Panc1 (cell line): ENCODE results near the gene OAS2. TPM values are rescaled to one million over a fixed set of nuclear protein-coding genes. Genes with fewer than 3 reads are reported as not detected.

Experiments used
- ATAC-seq: fragments of 200-7000 bp; cut with Tn5 transposase; 2 replicates; pipeline ENCODE4 v1.9.1; 2020; ENCODE audit warnings: mild to moderate bottlenecking, moderate library complexity
- BruUV-seq: library from RNA; stranded (reverse); fragments of 400-500 nt; replicated peaks from 2 replicates; lab custom pipeline; 2021; lab: Mats Ljungman, UMichigan
- CTCF ChIA-PET: fragments of 300-600 bp; sonication (Branson Sonifier 250); formaldehyde crosslinking; loops from one replicate; lab custom pipeline; 2022; ENCODE audit warnings: antibody characterized with exemption; lab: Charles Lee
- POLR2A ChIA-PET: fragments of 300-600 bp; sonication (Branson Sonifier 250); formaldehyde crosslinking; loops from one replicate; lab custom pipeline; 2022; ENCODE audit warnings: antibody characterized with exemption; lab: Charles Lee
- DNase-seq: peaks from one replicate; pipeline ENCODE4 v3.0.0-alpha.2; 2010; ENCODE audit warnings: low read depth, low spot score
- H3K27ac ChIP-seq: 2 replicates; pipeline ENCODE4 v1.5.1; 2011; ENCODE audit warnings: mild to moderate bottlenecking, low read length, inconsistent platforms
- H3K27me3 ChIP-seq: fragments of 200-500 bp; sonication (Bioruptor generic); 2 replicates; pipeline ENCODE4 v1.6.0; 2014; ENCODE audit warnings: low read length, inconsistent platforms; ENCODE audit not compliant: control insufficient read depth, insufficient read depth
- H3K36me3 ChIP-seq: fragments of 200-500 bp; sonication (Bioruptor generic); 2 replicates; pipeline ENCODE4 v1.5.1; 2014; ENCODE audit warnings: inconsistent platforms, mild to moderate bottlenecking, low read length, moderate library complexity; ENCODE audit not compliant: control insufficient read depth, insufficient read depth
- H3K4me1 ChIP-seq: 2 replicates; pipeline ENCODE4 v1.5.1; 2011; ENCODE audit warnings: inconsistent platforms, mild to moderate bottlenecking, low read length, moderate library complexity; ENCODE audit not compliant: control insufficient read depth, insufficient read depth
- H3K4me3 ChIP-seq, 2 experiments: 2 replicates each; pipeline ENCODE4 v1.5.1; 2011 to 2012; ENCODE audit warnings: low read depth in 2 of 2, low read length in 2 of 2, mild to moderate bottlenecking in 2 of 2, inconsistent platforms in 1 of 2, moderate library complexity in 1 of 2
- H3K9me3 ChIP-seq: fragments of 200-500 bp; sonication (Bioruptor generic); 2 replicates; pipeline ENCODE4 v1.5.1; 2014; ENCODE audit warnings: low read depth, mild to moderate bottlenecking, inconsistent platforms, low read length, moderate library complexity; ENCODE audit not compliant: control insufficient read depth, insufficient read depth
- CTCF ChIP-seq: fragments of 450-650 bp; IDR thresholded peaks from 2 replicates; pipeline ENCODE4 v1.5.1; 2017; ENCODE audit warnings: mild to moderate bottlenecking
- POLR2AphosphoS5 ChIP-seq: IDR thresholded peaks from 2 replicates; pipeline ENCODE4 v1.6.1; 2012; ENCODE audit warnings: mild to moderate bottlenecking, low read depth, low read length, moderate library complexity
- REST ChIP-seq, 2 experiments: IDR thresholded peaks; 2 replicates each; pipeline ENCODE4 v1.6.1; 2011 to 2012; ENCODE audit warnings: low read depth in 2 of 2, control low read depth in 1 of 2, low read length in 1 of 2, mild to moderate bottlenecking in 1 of 2, moderate library complexity in 1 of 2; ENCODE audit not compliant: insufficient read depth in 1 of 2
- SIN3A ChIP-seq: IDR thresholded peaks from 2 replicates; pipeline ENCODE4 v1.6.1; 2012; ENCODE audit warnings: low read depth, mild to moderate bottlenecking, low read length, moderate library complexity, borderline replicate concordance; ENCODE audit not compliant: insufficient read depth
- TCF7L2 ChIP-seq: IDR thresholded peaks from 2 replicates; pipeline ENCODE4 v1.6.1; 2011; ENCODE audit warnings: mild to moderate bottlenecking, low read depth, low read length, inconsistent platforms
- in situ Hi-C: cut with HindIII; loops from 2 replicates; pipeline ENCODE4 v1.10.0; 2016; ENCODE audit warnings: low sequenced_read_pairs, low pct_unique_long_range_greater_than_20kb
- intact Hi-C: fragments of 100-400 bp; cut with micrococcal nuclease; formaldehyde crosslinking; loops from one replicate; pipeline ENCODE4 v1.10.0; 2022; ENCODE audit not compliant: unreplicated experiment
- total RNA-seq: library from RNA; stranded (reverse); gene quantifications from one replicate; pipeline ENCODE4 v1.2.1, GENCODE V29; 2021; ENCODE audit not compliant: unreplicated experiment

OAS2 gene
- total RNA-seq, 1 experiment from 2014 or later, result 2.7 TPM

GRCh38 chr12:112947314-112947713 lies 31.0 kb upstream of the OAS2 start:
- no TSS peak for BruUV-seq
- CTCF ChIA-PET, result no interaction called here
- POLR2A ChIA-PET, result no interaction called here
- no peaks in the 10 kb centered on the region for H3K9me3 ChIP-seq
- ATAC-seq, result no peak
- intact Hi-C loops, result no loop called here
- H3K27me3 ChIP-seq, result no peaks in the 10 kb centered on the region
- no peak overlapping the region for H3K4me3 ChIP-seq
- in situ Hi-C loops, result no loop called here
- H3K4me1 ChIP-seq, result no peaks in the 10 kb centered on the region
- no peak for DNase-seq
- TF ChIP-seq REST (IDR thresholded peaks at IDR 0.05; ENCODE audit: insufficient read depth in 1 of 2, low read depth in 2 of 2, low read length in 1 of 2) (no peak), CTCF (no peak), POLR2AphosphoS5 (no peak), SIN3A (no peak), TCF7L2 (no peak)
- H3K27ac ChIP-seq, result no peak overlapping the region
- H3K36me3 ChIP-seq, result no peaks in the 10 kb centered on the region

GRCh38 chr12:112947761-112948160 lies 30.6 kb upstream of the OAS2 start:
- BruUV-seq, result no TSS peak
- intact Hi-C loops, result no loop called here
- ChIA-PET POLR2A (no interaction called here), CTCF (no interaction called here)
- Histone ChIP-seq H3K27ac (no peak overlapping the region), H3K36me3 (no peaks in the 10 kb centered on the region), H3K27me3 (no peaks in the 10 kb centered on the region), H3K4me3 (no peak overlapping the region), H3K9me3 (no peaks in the 10 kb centered on the region), H3K4me1 (no peaks in the 10 kb centered on the region)
- ATAC-seq (no peak), DNase-seq (no peak)
- in situ Hi-C loops, result no loop called here
- TF ChIP-seq TCF7L2 (no peak), CTCF (no peak), SIN3A (no peak), POLR2AphosphoS5 (no peak), REST (IDR thresholded peaks at IDR 0.05; ENCODE audit: insufficient read depth in 1 of 2, low read depth in 2 of 2, low read length in 1 of 2) (no peak)
